Ishikawa (cell line): Measurements from ENCODE around the gene MLXIP.
A peak's percentile ranks its signal among the peaks of the same experiment; 100 is the strongest.

Experiments used
- CEBPB ChIP-seq: IDR thresholded peaks from 2 replicates; pipeline ENCODE4 v1.6.1; 2012
- CREB1 ChIP-seq: IDR thresholded peaks from 2 replicates; pipeline ENCODE4 v1.6.1; 2012; ENCODE audit warnings: low read depth
- EGR1 ChIP-seq: IDR thresholded peaks from 2 replicates; pipeline ENCODE4 v1.6.1; 2012
- EP300 ChIP-seq: IDR thresholded peaks from 2 replicates; pipeline ENCODE4 v1.6.1; 2012; ENCODE audit warnings: borderline replicate concordance
- FOXM1 ChIP-seq: IDR thresholded peaks from 2 replicates; pipeline ENCODE4 v1.6.1; 2012; ENCODE audit warnings: low read depth, borderline replicate concordance
- NFIC ChIP-seq: IDR thresholded peaks from 2 replicates; pipeline ENCODE4 v1.6.1; 2012
- RAD21 ChIP-seq: IDR thresholded peaks from 2 replicates; pipeline ENCODE4 v1.6.1; 2012; ENCODE audit warnings: low read depth
- TAF1 ChIP-seq: IDR thresholded peaks from 2 replicates; pipeline ENCODE4 v1.6.1; 2012; ENCODE audit warnings: low read depth, mild to moderate bottlenecking
- TCF12 ChIP-seq: IDR thresholded peaks from 2 replicates; pipeline ENCODE4 v1.6.1; 2012; ENCODE audit warnings: low read depth
- TEAD4 ChIP-seq: IDR thresholded peaks from 2 replicates; pipeline ENCODE4 v1.6.1; 2012
- YY1 ChIP-seq: IDR thresholded peaks from 2 replicates; pipeline ENCODE4 v1.6.1; 2012; ENCODE audit warnings: low read depth
- ZBTB7A ChIP-seq: IDR thresholded peaks from 2 replicates; pipeline ENCODE4 v1.6.1; 2012; ENCODE audit warnings: low read depth
- TF ChIP-seq, protein P1 (sequence below): IDR thresholded peaks from 2 replicates; pipeline ENCODE4 v1.6.1; 2012
- TF ChIP-seq, protein P2 (sequence below): IDR thresholded peaks from 2 replicates; pipeline ENCODE4 v1.6.1; 2012; ENCODE audit warnings: low read depth, mild to moderate bottlenecking
- TF ChIP-seq, protein P3 (sequence below): IDR thresholded peaks from 2 replicates; pipeline ENCODE4 v1.6.1; 2012

The MLXIP gene, protein sequence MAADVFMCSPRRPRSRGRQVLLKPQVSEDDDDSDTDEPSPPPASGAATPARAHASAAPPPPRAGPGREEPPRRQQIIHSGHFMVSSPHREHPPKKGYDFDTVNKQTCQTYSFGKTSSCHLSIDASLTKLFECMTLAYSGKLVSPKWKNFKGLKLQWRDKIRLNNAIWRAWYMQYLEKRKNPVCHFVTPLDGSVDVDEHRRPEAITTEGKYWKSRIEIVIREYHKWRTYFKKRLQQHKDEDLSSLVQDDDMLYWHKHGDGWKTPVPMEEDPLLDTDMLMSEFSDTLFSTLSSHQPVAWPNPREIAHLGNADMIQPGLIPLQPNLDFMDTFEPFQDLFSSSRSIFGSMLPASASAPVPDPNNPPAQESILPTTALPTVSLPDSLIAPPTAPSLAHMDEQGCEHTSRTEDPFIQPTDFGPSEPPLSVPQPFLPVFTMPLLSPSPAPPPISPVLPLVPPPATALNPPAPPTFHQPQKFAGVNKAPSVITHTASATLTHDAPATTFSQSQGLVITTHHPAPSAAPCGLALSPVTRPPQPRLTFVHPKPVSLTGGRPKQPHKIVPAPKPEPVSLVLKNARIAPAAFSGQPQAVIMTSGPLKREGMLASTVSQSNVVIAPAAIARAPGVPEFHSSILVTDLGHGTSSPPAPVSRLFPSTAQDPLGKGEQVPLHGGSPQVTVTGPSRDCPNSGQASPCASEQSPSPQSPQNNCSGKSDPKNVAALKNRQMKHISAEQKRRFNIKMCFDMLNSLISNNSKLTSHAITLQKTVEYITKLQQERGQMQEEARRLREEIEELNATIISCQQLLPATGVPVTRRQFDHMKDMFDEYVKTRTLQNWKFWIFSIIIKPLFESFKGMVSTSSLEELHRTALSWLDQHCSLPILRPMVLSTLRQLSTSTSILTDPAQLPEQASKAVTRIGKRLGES

DNA sequence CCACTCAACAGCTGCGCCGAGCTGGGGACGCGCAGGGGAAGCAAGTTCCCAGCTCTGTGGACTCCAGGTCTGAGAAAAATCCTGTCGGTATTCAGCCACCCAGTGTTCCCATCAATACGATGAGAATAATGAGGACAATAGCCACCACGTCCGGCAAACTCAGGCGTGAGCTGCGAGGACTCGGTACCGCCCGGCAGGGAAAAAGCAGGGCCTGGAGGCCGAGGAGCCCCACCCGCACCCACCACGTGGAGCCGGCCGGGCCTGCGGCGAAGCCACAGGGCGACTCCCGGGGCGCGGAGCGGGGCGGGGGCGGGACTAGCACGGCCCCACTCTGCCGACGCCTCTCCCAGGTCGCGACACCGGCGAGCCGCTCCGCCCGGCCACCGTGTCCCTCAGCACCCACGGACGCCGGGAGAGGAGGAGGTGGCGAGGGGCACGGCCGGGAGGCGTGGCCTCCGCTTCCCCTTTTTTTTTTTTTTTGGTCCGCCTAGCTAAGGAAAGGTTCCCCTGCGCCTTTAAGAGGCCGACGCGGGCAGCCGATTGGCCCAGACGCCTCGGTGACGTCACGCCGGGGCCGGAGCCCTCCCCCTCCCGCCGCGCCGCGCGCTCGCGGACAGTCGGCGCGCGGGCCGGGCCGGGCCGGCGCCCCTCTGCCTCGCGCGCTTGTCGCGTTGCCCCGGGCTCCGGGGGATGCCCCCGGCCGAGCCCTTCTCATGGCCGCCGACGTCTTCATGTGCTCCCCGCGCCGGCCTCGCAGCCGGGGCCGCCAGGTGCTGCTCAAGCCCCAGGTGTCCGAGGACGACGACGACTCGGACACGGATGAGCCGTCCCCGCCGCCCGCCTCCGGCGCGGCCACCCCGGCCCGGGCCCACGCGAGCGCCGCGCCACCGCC, at the start of gene MLXIP:
Gene MLXIP (plus strand): TSS at position 616 of the 892 bp plus-strand sequence. CDS start 98 bp downstream, at position 714.
- no peak for TF ChIP-seq CEBPB
- TF ChIP-seq NFIC = no peak
- TF ChIP-seq TEAD4 = no peak
- TF ChIP-seq EGR1 = peak; percentile 61; the same call in 1 of the 2 replicates
- TF ChIP-seq, protein P1, sequence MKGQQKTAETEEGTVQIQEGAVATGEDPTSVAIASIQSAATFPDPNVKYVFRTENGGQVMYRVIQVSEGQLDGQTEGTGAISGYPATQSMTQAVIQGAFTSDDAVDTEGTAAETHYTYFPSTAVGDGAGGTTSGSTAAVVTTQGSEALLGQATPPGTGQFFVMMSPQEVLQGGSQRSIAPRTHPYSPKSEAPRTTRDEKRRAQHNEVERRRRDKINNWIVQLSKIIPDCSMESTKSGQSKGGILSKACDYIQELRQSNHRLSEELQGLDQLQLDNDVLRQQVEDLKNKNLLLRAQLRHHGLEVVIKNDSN = peak; percentile 67
- 0 out of 2 replicates have a peak, but pooled peaks have one; percentile 25 for TF ChIP-seq TAF1
- no peak; the same call in 1 of the 2 replicates for TF ChIP-seq EP300
- no peak for TF ChIP-seq FOXM1
- TF ChIP-seq, protein P2, sequence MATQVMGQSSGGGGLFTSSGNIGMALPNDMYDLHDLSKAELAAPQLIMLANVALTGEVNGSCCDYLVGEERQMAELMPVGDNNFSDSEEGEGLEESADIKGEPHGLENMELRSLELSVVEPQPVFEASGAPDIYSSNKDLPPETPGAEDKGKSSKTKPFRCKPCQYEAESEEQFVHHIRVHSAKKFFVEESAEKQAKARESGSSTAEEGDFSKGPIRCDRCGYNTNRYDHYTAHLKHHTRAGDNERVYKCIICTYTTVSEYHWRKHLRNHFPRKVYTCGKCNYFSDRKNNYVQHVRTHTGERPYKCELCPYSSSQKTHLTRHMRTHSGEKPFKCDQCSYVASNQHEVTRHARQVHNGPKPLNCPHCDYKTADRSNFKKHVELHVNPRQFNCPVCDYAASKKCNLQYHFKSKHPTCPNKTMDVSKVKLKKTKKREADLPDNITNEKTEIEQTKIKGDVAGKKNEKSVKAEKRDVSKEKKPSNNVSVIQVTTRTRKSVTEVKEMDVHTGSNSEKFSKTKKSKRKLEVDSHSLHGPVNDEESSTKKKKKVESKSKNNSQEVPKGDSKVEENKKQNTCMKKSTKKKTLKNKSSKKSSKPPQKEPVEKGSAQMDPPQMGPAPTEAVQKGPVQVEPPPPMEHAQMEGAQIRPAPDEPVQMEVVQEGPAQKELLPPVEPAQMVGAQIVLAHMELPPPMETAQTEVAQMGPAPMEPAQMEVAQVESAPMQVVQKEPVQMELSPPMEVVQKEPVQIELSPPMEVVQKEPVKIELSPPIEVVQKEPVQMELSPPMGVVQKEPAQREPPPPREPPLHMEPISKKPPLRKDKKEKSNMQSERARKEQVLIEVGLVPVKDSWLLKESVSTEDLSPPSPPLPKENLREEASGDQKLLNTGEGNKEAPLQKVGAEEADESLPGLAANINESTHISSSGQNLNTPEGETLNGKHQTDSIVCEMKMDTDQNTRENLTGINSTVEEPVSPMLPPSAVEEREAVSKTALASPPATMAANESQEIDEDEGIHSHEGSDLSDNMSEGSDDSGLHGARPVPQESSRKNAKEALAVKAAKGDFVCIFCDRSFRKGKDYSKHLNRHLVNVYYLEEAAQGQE = no peak
- TF ChIP-seq CREB1 = peak; percentile 53; the same call in 1 of the 2 replicates
- 0 out of 2 replicates have a peak, but pooled peaks have one; percentile 41 for TF ChIP-seq ZBTB7A
- no peak; the same call in 1 of the 2 replicates for TF ChIP-seq TCF12
- TF ChIP-seq YY1 = 0 out of 2 replicates have a peak, but pooled peaks have one; percentile 14
- TF ChIP-seq, protein P3, sequence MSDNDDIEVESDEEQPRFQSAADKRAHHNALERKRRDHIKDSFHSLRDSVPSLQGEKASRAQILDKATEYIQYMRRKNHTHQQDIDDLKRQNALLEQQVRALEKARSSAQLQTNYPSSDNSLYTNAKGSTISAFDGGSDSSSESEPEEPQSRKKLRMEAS = peak; percentile 99
- TF ChIP-seq RAD21 = no peak

DNA sequence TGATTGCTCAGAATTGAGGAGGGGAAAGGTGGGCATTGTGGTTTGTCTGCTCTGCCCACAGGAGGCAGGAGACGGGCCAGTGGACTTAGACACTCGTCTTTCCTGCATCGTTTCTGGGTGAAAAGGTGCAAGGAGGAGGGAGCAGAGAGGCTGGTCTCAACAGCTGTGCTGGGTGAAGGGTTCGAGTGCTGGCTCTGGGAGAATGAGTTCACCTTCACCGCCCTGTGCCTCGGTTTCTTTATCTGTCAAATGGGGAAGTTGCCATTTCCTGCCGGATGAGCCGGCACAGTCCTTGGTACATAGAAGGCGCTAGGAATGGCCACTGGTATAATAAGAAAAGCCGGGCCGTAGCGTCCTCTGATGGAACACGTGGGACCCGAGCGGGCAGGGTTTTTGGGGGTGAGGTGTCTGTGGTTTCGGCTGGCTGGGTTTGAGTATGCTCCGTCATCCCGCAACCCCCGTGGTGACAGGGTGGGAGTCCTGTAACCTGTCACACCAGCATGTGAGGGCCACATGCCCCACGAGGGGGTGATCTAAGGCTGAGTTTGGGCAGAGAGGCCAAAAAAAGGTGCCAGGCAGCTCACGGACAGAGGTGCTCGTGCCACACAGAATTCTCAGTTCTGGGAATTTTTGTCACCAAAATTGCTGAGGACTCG, 49.5 kb upstream of the MLXIP start:
- no peak for TF ChIP-seq TEAD4
- TF ChIP-seq, protein P1 = no peak
- no peak for TF ChIP-seq EGR1
- TF ChIP-seq CREB1 = no peak
- TF ChIP-seq YY1 = no peak
- TF ChIP-seq CEBPB = no peak
- TF ChIP-seq, protein P2 = no peak
- TF ChIP-seq EP300 = no peak
- TF ChIP-seq ZBTB7A = no peak
- no peak for TF ChIP-seq TCF12
- TF ChIP-seq FOXM1 = no peak
- no peak for TF ChIP-seq NFIC
- TF ChIP-seq, protein P3 = no peak
- no peak for TF ChIP-seq RAD21

DNA sequence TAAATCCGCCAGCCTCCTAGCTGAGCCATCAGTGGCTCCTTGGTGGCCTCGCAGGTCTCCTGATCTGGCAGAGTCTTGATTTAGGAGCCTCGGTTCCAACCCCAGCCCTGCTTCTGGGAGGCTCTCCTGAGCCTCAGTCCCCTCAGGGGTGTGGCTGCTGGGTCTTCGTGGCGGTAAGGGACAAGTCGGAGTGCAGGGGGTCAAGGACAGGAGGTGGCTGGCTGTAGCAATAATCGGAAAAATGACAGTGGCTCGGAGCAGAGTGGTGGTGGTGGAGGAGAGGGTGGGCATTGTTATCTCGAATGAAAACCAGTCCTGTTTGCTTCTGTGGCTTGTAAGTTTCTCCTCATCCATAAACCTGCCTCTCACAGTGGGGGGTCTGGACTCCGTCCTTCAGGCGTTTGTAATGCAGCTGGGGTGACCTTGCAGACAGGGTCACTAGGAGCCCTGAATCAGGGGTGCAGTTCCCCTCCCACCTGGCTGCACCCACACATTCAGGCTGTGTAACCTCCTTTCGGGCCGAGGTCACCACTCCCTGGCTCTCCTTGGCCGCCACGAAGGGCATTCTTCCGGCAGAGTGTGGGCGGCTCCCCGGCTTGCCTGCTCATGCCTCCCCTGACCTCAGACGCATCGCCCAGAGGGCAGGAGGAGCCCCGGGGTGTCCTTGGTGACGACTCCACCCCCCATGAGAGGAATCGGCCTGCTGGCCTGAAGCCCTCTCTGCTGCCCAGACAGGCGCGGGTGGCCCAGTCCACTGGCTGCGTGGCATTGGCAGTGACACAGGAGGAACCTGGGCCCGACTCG, 48.7 kb upstream of the MLXIP start:
- no peak for TF ChIP-seq EGR1
- TF ChIP-seq, protein P2 = no peak
- TF ChIP-seq ZBTB7A = no peak
- no peak for TF ChIP-seq TCF12
- TF ChIP-seq, protein P1 = no peak
- TF ChIP-seq EP300 = no peak
- TF ChIP-seq FOXM1 = no peak
- TF ChIP-seq TAF1 = no peak
- TF ChIP-seq CREB1 = no peak
- no peak for TF ChIP-seq TEAD4
